ENCODE measurements around the gene LANCL2.
"Not testable (repeated sequence)": the region's sequence is repeated elsewhere in the genome, so short reads cannot be mapped to it uniquely, and the experiment has no call there.

Gene LANCL2

DNA sequence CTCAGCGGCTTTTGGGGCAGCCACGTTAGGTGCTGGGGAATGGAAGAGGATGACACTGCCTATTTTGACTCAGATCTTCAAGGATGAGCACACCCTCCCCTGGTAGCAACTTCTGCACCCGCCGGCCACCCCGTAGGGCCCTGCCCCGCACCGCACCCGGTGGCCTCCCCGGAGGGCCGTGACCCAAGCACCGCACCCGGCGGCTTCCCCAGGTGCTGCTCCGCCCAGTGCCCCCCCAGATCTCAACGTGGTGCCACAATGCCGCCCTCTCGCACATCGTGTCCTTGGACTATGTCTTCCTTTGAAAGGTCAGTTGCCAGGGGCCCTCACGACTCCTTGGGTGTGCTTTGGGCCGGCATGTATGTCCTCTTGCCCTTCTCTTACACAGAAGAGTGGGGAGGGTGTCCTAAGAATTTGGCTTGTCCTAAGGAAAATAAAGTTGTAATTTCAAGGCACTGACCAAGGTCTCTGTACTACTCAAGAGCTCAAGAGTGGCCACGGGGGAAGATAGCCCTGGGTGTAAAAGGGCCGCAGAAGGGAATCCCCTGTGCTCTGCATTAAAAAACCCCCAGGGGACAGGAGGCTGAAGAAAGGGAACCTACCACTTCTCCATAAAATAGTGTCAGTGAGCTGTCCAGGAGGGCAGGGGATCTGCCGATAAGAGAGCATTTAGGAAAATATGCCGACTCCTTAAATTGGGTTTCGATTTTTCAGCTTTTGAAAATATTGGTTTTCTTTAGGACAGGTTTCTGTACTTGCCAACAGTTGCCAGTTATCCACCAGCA is 1.6 kb upstream of the LANCL2 start:
- no peak for DNase-seq

DNA sequence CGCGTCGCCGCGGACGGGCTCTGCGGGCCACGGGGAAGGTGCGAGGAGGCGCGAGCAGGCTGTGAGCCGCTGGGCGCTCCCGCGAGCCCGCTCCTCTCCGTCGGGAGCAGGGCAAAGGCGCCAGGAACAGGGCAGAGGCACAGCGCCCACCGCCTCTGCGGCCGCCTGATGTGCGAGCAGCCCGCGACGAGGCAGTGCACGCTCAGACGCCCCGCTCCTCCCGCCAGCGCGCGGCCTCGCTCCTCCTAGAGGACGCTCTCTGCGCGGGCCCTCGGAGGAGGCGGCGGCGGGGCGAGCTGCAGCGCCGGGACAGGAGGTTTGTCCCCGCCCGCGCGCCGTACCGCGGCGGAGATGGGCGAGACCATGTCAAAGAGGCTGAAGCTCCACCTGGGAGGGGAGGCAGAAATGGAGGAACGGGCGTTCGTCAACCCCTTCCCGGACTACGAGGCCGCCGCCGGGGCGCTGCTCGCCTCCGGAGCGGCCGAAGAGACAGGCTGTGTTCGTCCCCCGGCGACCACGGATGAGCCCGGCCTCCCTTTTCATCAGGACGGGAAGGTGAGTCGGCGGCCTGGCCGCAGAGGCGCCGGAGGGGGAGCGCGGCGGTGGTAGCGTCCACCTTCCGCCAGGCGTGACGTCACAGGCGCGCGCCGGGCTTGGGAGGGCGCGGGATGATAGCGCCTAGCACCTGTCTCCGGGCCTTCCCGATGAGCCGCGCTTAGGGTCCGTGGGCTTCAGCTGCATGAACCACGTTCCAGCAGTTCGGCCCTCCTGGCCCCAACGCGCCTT is 731 bp downstream of the LANCL2 start:
- DNase-seq, result peak; percentile 91 to 99 (median 94)

- peak in 2 of 5 experiments; percentile 21 to 55 for DNase-seq
Measured at GRCh38 chr7:55366461-55367070, 1.4 kb downstream of the LANCL2 start.

DNA sequence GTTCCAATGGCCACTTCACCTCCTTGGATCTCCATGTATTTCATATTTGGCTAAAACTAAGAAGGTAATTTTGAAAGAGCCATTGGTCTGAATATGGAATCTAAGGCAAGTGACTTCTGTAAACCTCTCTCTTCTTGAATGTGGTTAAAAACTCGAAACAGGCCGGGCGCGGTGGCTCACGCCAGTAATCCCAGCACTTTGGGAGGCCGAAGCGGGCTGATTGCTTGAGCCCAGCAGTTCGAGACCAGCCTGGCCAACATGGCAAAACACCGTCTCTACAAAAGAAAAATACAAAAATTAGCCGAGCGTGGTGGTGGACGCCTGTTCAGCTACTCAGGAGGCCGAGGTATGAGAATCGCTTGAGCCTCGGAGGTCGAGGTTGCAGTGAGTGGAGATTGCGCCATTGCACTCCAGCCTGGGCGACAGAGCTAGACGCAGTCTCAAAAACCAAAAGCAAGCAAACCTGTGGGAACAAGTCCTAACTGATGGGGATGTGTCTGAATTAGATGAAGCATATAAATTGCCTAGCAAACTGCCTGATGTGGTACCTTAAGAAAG is 2.2 kb downstream of the LANCL2 start:
- DNase-seq, result no peak

- no peak for DNase-seq
Measured at GRCh38 chr7:55369427-55370400, 4.6 kb downstream of the LANCL2 start.

DNA sequence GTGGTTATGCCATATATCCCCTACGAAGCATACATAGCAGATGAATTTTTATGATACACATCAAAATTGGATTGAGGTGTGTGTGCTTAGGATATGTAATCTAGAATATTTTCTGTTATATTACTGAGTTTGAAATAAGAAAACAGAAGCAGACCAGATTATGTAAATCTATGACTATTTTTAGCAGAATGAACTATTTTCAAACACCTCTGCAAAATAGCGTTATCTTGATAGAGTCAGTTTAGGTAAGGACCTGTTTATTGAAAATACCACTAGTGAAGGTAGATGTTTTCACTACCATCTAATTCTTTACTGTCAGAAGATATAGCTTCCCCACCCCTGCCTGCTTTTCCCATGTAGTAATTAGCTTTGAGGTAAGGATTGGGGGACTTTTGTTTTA is 9.1 kb downstream of the LANCL2 start:
- DNase-seq, result no peak

- DNase-seq, result no peak
Measured at GRCh38 chr7:55375237-55375636, 10.1 kb downstream of the LANCL2 start.

DNA sequence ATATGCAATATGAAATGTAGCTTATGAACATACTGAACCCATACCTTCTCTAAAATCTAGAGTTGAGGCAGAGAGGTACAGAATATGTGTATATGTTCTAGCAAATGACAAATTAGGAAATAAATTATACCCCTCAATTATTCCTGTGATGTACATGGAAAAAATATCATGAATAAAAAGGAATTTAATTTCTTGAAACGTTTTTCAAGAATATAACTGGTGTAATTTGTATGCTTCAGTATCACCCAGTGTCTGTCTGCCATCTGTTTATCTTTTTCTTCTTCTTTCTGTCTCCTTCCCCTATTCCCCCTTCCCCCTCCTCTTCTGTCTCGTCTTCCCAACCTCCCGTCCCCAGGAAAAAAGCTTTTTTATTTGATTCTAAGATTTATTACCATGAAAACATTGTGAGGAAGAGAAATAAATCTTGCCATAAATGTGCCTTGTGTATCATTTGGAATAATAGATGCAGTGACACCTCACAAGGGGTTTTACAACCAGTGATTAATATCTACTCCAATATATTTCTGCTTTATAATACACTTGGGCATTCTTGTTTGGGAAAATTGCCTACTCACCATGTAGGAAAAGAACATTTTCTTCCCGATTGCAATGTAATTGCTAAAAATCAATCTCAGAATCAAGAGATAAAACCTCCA is 12.2 kb downstream of the LANCL2 start:
- no peak for DNase-seq

- no peak for DNase-seq
Measured at GRCh38 chr7:55379285-55379684, 14.1 kb downstream of the LANCL2 start.

DNA sequence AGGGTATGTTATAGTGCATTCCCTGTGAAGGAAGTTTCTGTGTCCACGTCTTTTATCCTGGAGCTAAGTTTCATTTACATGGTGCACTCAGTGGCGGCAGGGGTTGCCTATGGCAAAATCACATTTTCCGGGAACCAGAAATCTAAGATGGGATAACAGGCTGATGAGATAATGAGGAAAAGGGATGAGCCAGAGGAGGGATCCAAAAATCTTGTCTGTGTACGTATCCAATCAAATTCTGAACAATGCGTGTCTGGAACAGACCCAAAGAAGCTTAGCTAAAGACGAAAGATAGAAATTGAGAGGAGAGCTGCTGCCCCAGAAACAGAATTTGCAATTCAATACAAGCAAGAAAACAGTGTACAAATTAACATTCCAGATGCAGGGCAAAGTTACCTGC is 16.1 kb downstream of the LANCL2 start:
- DNase-seq, result no peak

- no peak for DNase-seq
Measured at GRCh38 chr7:55381696-55382095, 16.6 kb downstream of the LANCL2 start.

DNA sequence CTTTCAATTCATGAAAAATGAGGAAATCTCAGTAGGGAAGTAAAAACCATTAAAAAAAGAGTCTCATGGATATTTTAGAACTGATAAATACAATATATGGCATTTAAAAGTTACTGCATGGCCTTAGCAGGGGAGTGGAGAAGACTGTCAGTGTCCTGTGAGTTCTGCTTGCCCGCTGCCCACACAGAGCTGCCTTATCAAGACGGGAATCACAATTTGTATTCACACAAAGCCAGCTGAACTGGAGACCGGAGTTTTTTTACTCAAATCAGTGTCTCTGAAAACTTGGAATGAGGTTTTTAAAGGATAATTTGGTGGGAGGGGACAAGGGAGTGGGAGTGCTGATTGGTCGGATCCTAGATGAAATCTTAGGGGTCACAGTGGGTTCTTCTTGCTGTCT is 17.1 kb downstream of the LANCL2 start:
- no peak for DNase-seq

GRCh38 chr7:55386541-55386940 is 21.4 kb downstream of the LANCL2 start:
- DNase-seq, result no peak

DNA sequence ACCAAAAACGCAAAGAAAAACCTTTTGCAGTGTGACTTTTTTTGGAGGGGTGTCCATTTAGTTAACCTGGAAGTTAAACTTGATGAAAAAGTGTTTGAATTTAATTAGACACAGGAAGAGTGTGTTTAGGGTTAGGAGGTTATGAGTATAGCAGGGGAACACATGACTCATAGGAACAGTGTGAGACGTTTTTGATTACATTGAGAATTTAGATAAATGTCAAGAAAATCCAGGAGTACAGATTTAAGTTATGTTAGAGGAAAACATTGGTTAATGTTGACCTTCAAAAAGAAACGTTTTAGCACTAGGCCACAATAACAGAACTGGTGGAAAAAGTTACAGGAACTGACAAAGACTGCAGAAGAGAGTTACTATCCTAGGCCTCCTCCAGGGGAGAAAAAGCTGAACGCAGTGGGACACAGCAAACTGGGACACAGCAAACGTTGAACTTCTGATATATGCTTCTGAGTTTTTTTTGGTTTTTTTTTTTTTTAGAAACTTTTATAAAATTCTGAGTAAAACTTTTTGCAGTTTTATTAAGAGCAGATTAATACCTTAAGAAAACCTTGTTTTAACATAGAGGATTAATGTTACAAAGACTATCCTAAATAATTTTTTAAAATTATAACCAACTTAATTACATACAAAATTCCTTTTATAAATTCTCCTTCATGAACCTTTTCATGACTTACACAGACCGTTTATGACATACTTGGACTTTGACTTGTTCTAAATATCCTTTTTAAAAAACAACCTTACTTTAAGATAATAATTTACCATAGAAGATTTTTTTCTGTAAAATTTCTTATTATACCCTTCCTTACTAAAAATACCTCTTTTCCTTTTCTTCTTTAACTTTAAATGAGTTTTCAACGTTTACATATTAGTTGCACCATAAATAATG is 22.2 kb downstream of the LANCL2 start:
- peak in 1 of 5 experiments; percentile 24 for DNase-seq

GRCh38 chr7:55396233-55396785 is 31.2 kb downstream of the LANCL2 start:
- DNase-seq, result no peak

- DNase-seq, result no peak
Measured at GRCh38 chr7:55397617-55398016, 32.5 kb downstream of the LANCL2 start.

DNA sequence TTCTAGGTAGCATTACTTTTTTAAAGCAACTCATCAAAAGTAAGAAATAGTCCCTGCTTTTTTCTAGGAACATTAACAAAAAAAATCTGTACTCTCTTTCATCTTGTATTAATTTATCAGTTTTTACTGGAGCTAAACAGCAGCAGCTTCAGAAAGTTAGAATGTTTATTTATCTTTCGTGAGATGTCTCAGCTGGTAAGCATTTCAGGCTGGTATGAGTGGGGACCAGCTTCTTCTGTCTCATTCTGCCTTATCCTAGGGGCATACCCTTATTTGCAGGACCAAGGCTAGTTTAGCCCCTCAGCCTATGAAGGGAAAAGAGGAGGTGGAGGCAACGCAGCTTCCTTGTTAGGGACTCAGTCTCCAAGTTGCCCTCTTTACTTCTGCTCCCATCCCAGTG is 35.1 kb downstream of the LANCL2 start:
- no peak for DNase-seq

- not testable (repeated sequence) for DNase-seq
Measured at GRCh38 chr7:55402506-55402905, 37.4 kb downstream of the LANCL2 start.

DNA sequence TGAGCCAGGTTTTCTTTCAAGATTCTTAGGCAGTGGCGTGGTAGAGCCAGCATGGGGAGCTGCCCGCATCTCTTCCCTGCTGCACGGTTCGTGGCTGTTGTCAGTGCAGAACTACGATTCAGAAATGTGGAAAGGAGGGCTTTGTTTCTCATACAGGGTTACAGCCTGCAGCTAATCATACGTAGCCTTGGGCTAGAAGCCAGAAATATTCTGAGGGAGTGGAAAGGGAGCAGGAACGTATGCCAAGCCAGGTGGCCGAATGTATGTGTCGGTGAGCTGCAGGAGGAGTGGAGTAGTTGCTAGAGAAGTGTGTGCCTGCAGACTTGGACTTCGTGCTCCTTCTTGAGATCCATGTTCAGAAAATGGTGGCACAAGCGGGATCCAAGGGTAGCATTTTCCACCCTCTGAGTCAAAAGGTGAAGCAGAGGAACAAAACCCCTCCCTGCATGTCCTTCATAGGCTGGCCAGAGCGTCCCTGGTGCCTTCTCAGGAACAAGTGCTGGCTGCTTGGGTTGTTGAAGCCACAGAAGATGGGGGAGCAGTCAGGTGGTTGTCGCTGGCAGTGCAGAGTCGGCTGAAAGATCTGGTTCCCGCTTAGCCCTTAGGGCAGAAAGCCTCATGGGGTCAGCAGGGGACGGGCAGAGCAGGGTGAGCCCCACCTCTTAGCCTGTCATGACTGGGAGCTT is 40.9 kb downstream of the LANCL2 start:
- no peak for DNase-seq
